ENCODE measurements around the gene SAMD11.

GRCh38 chr1:939511-940106, 15.9 kb downstream of the SAMD11 start:
- TF ChIP-seq CTCF (IDR thresholded peaks at IDR 0.05) = no peak
- TF ChIP-seq POLR2A (IDR thresholded peaks at IDR 0.05) = no peak
- TF ChIP-seq EP300 (IDR thresholded peaks at IDR 0.05) = no peak
